Body of pancreas (tissue), 4 donors: ENCODE measurements around the gene TEAD3.

Experiments
- CTCF ChIP-seq, 7 experiments: fragments of 450-650 bp in 4 of 7; fragments of 200-600 bp in 3 of 7; sonication (generic) in 3 of 7; IDR thresholded peaks; one replicate each; pipeline ENCODE4 v1.5.1; 2016 to 2019; ENCODE audit warnings: antibody characterized with exemption in 7 of 7
- POLR2A ChIP-seq, 3 donors: fragments of 450-650 bp; IDR thresholded peaks; one replicate each; pipeline ENCODE4 v1.6.1; 2016; ENCODE audit warnings: antibody characterized with exemption in 3 of 3, mild to moderate bottlenecking in 2 of 3

GRCh38 chr6:35457907-35458306 lies 39.0 kb downstream of the TEAD3 start:
- TF ChIP-seq CTCF (IDR thresholded peaks at IDR 0.05) (no peak), POLR2A (IDR thresholded peaks at IDR 0.05) (no peak)
